GM23338 (cell line): ENCODE data around the gene PIK3CB. TPM values are rescaled to one million over a fixed set of nuclear protein-coding genes. Genes with fewer than 3 reads are reported as not detected.

Experiments used
- ATAC-seq: fragments of 200-7000 bp; cut with Tn5 transposase; 3 replicates; pipeline ENCODE4 v1.9.1; 2020
- DNase-seq: peaks from one replicate; pipeline ENCODE4 v3.0.0-alpha.2; 2015; ENCODE audit warnings: low spot score
- H2AFZ ChIP-seq: fragments of 200-600 bp; sonication (generic); 2 replicates; pipeline ENCODE4 v1.8.0; 2016; ENCODE audit warnings: antibody characterized with exemption, mild to moderate bottlenecking, moderate library complexity
- H3F3A ChIP-seq: fragments of 200-600 bp; sonication (generic); replicated peaks from 2 replicates; pipeline ENCODE4 v1.8.0; 2017; ENCODE audit warnings: antibody characterized with exemption, mixed run types, low read depth
- H3K27ac ChIP-seq: fragments of 200-600 bp; sonication (generic); 2 replicates; pipeline ENCODE4 v1.6.1; 2016; ENCODE audit warnings: low read depth
- H3K27me3 ChIP-seq: fragments of 200-600 bp; sonication (generic); 2 replicates; pipeline ENCODE4 v1.8.0; 2016; ENCODE audit warnings: mild to moderate bottlenecking, mixed run types, moderate library complexity; ENCODE audit not compliant: insufficient read depth
- H3K36me3 ChIP-seq: fragments of 200-600 bp; sonication (generic); 2 replicates; pipeline ENCODE4 v1.8.0; 2016; ENCODE audit warnings: mild to moderate bottlenecking; ENCODE audit not compliant: insufficient read depth
- H3K4me1 ChIP-seq: fragments of 200-600 bp; sonication (generic); 2 replicates; pipeline ENCODE4 v1.8.0; 2016; ENCODE audit warnings: mild to moderate bottlenecking, moderate library complexity; ENCODE audit not compliant: insufficient read depth
- H3K4me2 ChIP-seq: fragments of 200-600 bp; sonication (generic); 2 replicates; pipeline ENCODE4 v1.7.1; 2017; ENCODE audit warnings: mixed run types
- H3K4me3 ChIP-seq: fragments of 200-600 bp; sonication (generic); 2 replicates; pipeline ENCODE4 v1.6.1; 2016; ENCODE audit warnings: mixed run types
- H3K79me2 ChIP-seq: fragments of 200-600 bp; sonication (generic); replicated peaks from 2 replicates; pipeline ENCODE4 v1.8.0; 2017; ENCODE audit warnings: mild to moderate bottlenecking; ENCODE audit not compliant: insufficient read depth
- H3K9me2 ChIP-seq: fragments of 200-600 bp; sonication (generic); 2 replicates; pipeline ENCODE4 v1.8.0; 2017; ENCODE audit not compliant: insufficient read depth
- H4K20me1 ChIP-seq: fragments of 200-600 bp; sonication (generic); replicated peaks from 2 replicates; pipeline ENCODE4 v1.8.0; 2017; ENCODE audit warnings: mild to moderate bottlenecking; ENCODE audit not compliant: insufficient read depth
- H3K27ac Mint-ChIP-seq: 2 replicates; pipeline ENCODE4 v1.8.0; 2020; ENCODE audit warnings: inconsistent platforms, mild to moderate bottlenecking, moderate library complexity, mixed read lengths
- H3K27me3 Mint-ChIP-seq: 3 replicates; pipeline ENCODE4 v1.8.0; 2022; ENCODE audit warnings: low read depth, mild to moderate bottlenecking, moderate library complexity, mixed read lengths, inconsistent platforms; ENCODE audit not compliant: insufficient read depth, poor library complexity
- H3K36me3 Mint-ChIP-seq: 3 replicates; pipeline ENCODE4 v1.8.0; 2021; ENCODE audit warnings: low read depth, mild to moderate bottlenecking, inconsistent platforms, moderate library complexity, mixed read lengths
- H3K4me1 Mint-ChIP-seq: 3 replicates; pipeline ENCODE4 v1.8.0; 2020; ENCODE audit warnings: mild to moderate bottlenecking, inconsistent platforms, mixed read lengths
- H3K4me3 Mint-ChIP-seq: 3 replicates; pipeline ENCODE4 v1.8.0; 2021; ENCODE audit warnings: moderate library complexity, mild to moderate bottlenecking, inconsistent platforms, mixed read lengths
- H3K9me3 Mint-ChIP-seq: 3 replicates; pipeline ENCODE4 v1.8.0; 2020; ENCODE audit warnings: moderate library complexity, mild to moderate bottlenecking, inconsistent platforms, mixed read lengths
- CREB1 ChIP-seq: fragments of 250-450 bp; sonication (Bioruptor Pico); IDR thresholded peaks from 2 replicates; pipeline ENCODE4 v1.5.0; 2020; ENCODE audit warnings: low read depth, mild to moderate bottlenecking, moderate library complexity
- EZH2 ChIP-seq: fragments of 200-600 bp; sonication (generic); IDR thresholded peaks from one replicate; pipeline ENCODE4 v1.8.0; 2017; ENCODE audit warnings: antibody characterized with exemption, mild to moderate bottlenecking, low read depth; ENCODE audit not compliant: unreplicated experiment
- JUNB ChIP-seq: IDR thresholded peaks from one replicate; pipeline ENCODE4 v1.6.1; 2016; ENCODE audit warnings: antibody characterized with exemption; ENCODE audit not compliant: unreplicated experiment
- POLR2AphosphoS5 ChIP-seq: IDR thresholded peaks from 2 replicates; pipeline ENCODE4 v1.6.1; 2016; ENCODE audit warnings: antibody characterized with exemption, low read depth
- STAT1 ChIP-seq: IDR thresholded peaks from one replicate; pipeline ENCODE4 v1.6.1; 2016; ENCODE audit warnings: antibody characterized with exemption; ENCODE audit not compliant: unreplicated experiment
- ZNF114 ChIP-seq: fragments of 250-450 bp; sonication (Bioruptor Pico); IDR thresholded peaks from 2 replicates; pipeline ENCODE4 v1.5.0; 2020; ENCODE audit warnings: mild to moderate bottlenecking, moderate library complexity
- ZNF331 ChIP-seq: fragments of 250-450 bp; sonication (Bioruptor Pico); IDR thresholded peaks from 2 replicates; pipeline ENCODE4 v1.5.0; 2020; ENCODE audit warnings: low read depth, mild to moderate bottlenecking, moderate library complexity
- polyA plus RNA-seq: library from polyadenylated mRNA; unstranded; fragments of >200 nt; fragmentation: Nextera tagmentation; extraction: Ambion mirVana; gene quantifications from 2 replicates; pipeline ENCODE4 v1.2.1, GENCODE V29; 2016
- total RNA-seq: library from RNA; depleted of rRNA; stranded (reverse); fragments of >200 nt; shearing (Covaris generic); gene quantifications from 2 replicates; pipeline ENCODE4 v1.2.3, GENCODE V29; 2014
- TF ChIP-seq, protein P1 (sequence below): IDR thresholded peaks from 2 replicates; pipeline ENCODE4 v1.6.1; 2016; ENCODE audit warnings: antibody characterized with exemption
- TF ChIP-seq, protein P2 (sequence below): IDR thresholded peaks from one replicate; pipeline ENCODE4 v1.6.1; 2018; ENCODE audit warnings: antibody characterized with exemption; ENCODE audit not compliant: unreplicated experiment
- TF ChIP-seq, protein P3 (sequence below): fragments of 250-450 bp; sonication (Bioruptor Pico); IDR thresholded peaks from 2 replicates; pipeline ENCODE4 v1.5.0; 2020; ENCODE audit warnings: mild to moderate bottlenecking, moderate library complexity

The PIK3CB gene
- total and polyA plus RNA-seq, 2 experiments from 2014 or later: 13.3 to 32.4 TPM

DNA sequence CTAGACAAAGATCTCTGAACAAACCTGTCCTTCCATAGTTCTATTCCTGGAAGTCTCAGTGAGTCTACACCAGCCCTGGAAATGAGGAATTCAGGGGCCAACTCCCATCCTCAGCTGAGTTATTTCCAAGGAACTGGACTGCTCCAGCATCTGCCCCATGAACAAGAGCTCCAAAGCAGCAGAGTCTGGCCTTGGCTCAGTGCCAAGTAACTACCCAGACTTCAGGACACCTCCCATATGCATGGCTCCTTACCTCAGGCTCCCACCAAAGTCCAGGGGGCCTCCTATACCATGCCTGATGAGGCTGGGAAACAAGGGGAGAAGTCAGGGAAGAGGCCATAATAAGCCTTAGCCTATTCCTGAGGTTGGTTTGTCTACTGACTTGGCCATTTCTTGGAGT is 181.2 kb downstream of the PIK3CB start:
- ATAC-seq (no peak), DNase-seq (no peak)
- no peak overlapping the region for H3K27ac Mint-ChIP-seq
- peaks cover 76% of the 10 kb centered on the region for H3K36me3 Mint-ChIP-seq
- peaks cover 19% of the 10 kb centered on the region for H3K9me3 Mint-ChIP-seq
- H3K79me2 ChIP-seq: no peaks in the 10 kb centered on the region
- no peaks in the 10 kb centered on the region; the same call in 2 of the 3 replicates for H3K4me1 Mint-ChIP-seq
- H3K27ac ChIP-seq: no peak overlapping the region
- no peak overlapping the region for H2AFZ ChIP-seq
- H3K4me1 ChIP-seq: no peaks in the 10 kb centered on the region
- TF ChIP-seq, protein P1, sequence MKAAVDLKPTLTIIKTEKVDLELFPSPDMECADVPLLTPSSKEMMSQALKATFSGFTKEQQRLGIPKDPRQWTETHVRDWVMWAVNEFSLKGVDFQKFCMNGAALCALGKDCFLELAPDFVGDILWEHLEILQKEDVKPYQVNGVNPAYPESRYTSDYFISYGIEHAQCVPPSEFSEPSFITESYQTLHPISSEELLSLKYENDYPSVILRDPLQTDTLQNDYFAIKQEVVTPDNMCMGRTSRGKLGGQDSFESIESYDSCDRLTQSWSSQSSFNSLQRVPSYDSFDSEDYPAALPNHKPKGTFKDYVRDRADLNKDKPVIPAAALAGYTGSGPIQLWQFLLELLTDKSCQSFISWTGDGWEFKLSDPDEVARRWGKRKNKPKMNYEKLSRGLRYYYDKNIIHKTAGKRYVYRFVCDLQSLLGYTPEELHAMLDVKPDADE: no peak
- TF ChIP-seq, protein P2, sequence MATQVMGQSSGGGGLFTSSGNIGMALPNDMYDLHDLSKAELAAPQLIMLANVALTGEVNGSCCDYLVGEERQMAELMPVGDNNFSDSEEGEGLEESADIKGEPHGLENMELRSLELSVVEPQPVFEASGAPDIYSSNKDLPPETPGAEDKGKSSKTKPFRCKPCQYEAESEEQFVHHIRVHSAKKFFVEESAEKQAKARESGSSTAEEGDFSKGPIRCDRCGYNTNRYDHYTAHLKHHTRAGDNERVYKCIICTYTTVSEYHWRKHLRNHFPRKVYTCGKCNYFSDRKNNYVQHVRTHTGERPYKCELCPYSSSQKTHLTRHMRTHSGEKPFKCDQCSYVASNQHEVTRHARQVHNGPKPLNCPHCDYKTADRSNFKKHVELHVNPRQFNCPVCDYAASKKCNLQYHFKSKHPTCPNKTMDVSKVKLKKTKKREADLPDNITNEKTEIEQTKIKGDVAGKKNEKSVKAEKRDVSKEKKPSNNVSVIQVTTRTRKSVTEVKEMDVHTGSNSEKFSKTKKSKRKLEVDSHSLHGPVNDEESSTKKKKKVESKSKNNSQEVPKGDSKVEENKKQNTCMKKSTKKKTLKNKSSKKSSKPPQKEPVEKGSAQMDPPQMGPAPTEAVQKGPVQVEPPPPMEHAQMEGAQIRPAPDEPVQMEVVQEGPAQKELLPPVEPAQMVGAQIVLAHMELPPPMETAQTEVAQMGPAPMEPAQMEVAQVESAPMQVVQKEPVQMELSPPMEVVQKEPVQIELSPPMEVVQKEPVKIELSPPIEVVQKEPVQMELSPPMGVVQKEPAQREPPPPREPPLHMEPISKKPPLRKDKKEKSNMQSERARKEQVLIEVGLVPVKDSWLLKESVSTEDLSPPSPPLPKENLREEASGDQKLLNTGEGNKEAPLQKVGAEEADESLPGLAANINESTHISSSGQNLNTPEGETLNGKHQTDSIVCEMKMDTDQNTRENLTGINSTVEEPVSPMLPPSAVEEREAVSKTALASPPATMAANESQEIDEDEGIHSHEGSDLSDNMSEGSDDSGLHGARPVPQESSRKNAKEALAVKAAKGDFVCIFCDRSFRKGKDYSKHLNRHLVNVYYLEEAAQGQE: no peak
- no peak for TF ChIP-seq STAT1
- H3K4me3 ChIP-seq: no peak overlapping the region
- peaks cover 11% of the 10 kb centered on the region for H3K27me3 Mint-ChIP-seq
- no peaks in the 10 kb centered on the region for H3F3A ChIP-seq
- H3K36me3 ChIP-seq: peaks cover 12% of the 10 kb centered on the region
- no peaks in the 10 kb centered on the region for H3K9me2 ChIP-seq
- no peak overlapping the region for H3K4me3 Mint-ChIP-seq
- no peaks in the 10 kb centered on the region for H3K27me3 ChIP-seq
- H3K4me2 ChIP-seq: no peak overlapping the region
- no peaks in the 10 kb centered on the region for H4K20me1 ChIP-seq

DNA sequence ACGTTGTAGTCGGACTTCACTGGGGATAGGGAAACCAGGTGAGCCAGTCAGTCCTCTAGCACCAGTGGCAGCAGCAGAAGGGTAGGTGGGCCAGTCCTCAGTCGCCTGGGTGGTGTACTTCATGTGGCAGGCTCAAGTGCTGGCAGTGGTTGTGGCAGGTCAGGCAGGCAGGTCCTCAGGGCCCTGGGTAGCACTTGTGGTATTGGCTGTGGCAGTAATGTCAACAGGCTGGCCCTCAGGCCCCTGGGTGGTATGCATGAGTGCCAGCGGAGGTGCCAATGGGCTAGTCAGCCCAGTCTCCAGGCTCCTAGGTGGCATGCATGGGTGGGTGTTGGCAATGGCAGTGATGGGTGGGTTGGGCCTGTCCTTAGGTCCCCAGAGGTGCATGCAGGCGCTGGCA is 185.6 kb downstream of the PIK3CB start:
- Histone ChIP-seq H3K27ac (no peak overlapping the region), H3K4me1 (no peaks in the 10 kb centered on the region), H3K9me2 (no peaks in the 10 kb centered on the region), H2AFZ (no peak overlapping the region), H3K27me3 (no peaks in the 10 kb centered on the region), H3K79me2 (no peaks in the 10 kb centered on the region), H3K36me3 (peaks cover 30% of the 10 kb centered on the region), H4K20me1 (no peaks in the 10 kb centered on the region), H3F3A (no peaks in the 10 kb centered on the region), H3K4me2 (no peak overlapping the region), H3K4me3 (no peak overlapping the region)
- Mint-ChIP-seq H3K4me1 (no peaks in the 10 kb centered on the region; the same call in 2 of the 3 replicates), H3K9me3 (peaks cover 62% of the 10 kb centered on the region), H3K36me3 (peaks cover 90% of the 10 kb centered on the region), H3K27me3 (peaks cover 19% of the 10 kb centered on the region), H3K27ac (no peak overlapping the region), H3K4me3 (no peak overlapping the region)
- DNase-seq: no peak
- ATAC-seq: no peak
- no peak for TF ChIP-seq CREB1 (CRISPR knock-in tag)
- TF ChIP-seq, protein P3, sequence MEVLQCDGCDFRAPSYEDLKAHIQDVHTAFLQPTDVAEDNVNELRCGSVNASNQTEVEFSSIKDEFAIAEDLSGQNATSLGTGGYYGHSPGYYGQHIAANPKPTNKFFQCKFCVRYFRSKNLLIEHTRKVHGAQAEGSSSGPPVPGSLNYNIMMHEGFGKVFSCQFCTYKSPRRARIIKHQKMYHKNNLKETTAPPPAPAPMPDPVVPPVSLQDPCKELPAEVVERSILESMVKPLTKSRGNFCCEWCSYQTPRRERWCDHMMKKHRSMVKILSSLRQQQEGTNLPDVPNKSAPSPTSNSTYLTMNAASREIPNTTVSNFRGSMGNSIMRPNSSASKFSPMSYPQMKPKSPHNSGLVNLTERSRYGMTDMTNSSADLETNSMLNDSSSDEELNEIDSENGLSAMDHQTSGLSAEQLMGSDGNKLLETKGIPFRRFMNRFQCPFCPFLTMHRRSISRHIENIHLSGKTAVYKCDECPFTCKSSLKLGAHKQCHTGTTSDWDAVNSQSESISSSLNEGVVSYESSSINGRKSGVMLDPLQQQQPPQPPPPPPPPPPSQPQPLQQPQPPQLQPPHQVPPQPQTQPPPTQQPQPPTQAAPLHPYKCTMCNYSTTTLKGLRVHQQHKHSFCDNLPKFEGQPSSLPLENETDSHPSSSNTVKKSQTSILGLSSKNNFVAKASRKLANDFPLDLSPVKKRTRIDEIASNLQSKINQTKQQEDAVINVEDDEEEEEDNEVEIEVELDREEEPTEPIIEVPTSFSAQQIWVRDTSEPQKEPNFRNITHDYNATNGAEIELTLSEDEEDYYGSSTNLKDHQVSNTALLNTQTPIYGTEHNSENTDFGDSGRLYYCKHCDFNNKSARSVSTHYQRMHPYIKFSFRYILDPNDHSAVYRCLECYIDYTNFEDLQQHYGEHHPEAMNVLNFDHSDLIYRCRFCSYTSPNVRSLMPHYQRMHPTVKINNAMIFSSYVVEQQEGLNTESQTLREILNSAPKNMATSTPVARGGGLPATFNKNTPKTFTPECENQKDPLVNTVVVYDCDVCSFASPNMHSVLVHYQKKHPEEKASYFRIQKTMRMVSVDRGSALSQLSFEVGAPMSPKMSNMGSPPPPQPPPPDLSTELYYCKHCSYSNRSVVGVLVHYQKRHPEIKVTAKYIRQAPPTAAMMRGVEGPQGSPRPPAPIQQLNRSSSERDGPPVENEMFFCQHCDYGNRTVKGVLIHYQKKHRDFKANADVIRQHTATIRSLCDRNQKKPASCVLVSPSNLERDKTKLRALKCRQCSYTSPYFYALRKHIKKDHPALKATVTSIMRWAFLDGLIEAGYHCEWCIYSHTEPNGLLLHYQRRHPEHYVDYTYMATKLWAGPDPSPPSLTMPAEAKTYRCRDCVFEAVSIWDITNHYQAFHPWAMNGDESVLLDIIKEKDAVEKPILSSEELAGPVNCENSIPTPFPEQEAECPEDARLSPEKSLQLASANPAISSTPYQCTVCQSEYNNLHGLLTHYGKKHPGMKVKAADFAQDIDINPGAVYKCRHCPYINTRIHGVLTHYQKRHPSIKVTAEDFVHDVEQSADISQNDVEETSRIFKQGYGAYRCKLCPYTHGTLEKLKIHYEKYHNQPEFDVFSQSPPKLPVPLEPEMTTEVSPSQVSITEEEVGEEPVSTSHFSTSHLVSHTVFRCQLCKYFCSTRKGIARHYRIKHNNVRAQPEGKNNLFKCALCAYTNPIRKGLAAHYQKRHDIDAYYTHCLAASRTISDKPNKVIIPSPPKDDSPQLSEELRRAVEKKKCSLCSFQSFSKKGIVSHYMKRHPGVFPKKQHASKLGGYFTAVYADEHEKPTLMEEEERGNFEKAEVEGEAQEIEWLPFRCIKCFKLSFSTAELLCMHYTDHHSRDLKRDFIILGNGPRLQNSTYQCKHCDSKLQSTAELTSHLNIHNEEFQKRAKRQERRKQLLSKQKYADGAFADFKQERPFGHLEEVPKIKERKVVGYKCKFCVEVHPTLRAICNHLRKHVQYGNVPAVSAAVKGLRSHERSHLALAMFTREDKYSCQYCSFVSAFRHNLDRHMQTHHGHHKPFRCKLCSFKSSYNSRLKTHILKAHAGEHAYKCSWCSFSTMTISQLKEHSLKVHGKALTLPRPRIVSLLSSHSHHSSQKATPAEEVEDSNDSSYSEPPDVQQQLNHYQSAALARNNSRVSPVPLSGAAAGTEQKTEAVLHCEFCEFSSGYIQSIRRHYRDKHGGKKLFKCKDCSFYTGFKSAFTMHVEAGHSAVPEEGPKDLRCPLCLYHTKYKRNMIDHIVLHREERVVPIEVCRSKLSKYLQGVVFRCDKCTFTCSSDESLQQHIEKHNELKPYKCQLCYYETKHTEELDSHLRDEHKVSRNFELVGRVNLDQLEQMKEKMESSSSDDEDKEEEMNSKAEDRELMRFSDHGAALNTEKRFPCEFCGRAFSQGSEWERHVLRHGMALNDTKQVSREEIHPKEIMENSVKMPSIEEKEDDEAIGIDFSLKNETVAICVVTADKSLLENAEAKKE: no peak
- no peak for TF ChIP-seq EZH2
- TF ChIP-seq ZNF114: no peak
- TF ChIP-seq, protein P1: no peak
- no peak for TF ChIP-seq ZNF331 (CRISPR knock-in tag)
- no peak for TF ChIP-seq POLR2AphosphoS5
- no peak for TF ChIP-seq JUNB
- TF ChIP-seq STAT1: no peak
